Progenitor cell of endocrine pancreas (in vitro differentiated cells): ENCODE results near the gene NELL1. TPM values are rescaled to one million over a fixed set of nuclear protein-coding genes. Genes with fewer than 3 reads are reported as not detected.

Experiments used
- DNase-seq: peaks from one replicate; pipeline ENCODE4 v3.0.0; 2021; ENCODE audit warnings: low spot score; ENCODE audit not compliant: unreplicated experiment
- H3K27ac Mint-ChIP-seq: 2 replicates; pipeline ENCODE4 v1.8.0; 2021; ENCODE audit warnings: mild to moderate bottlenecking, moderate library complexity, mixed read lengths
- H3K27me3 Mint-ChIP-seq: 2 replicates; pipeline ENCODE4 v1.8.0; 2021; ENCODE audit warnings: mixed read lengths
- H3K36me3 Mint-ChIP-seq: 2 replicates; pipeline ENCODE4 v1.8.0; 2022; ENCODE audit warnings: mixed read lengths; ENCODE audit not compliant: insufficient read depth
- H3K4me1 Mint-ChIP-seq: 2 replicates; pipeline ENCODE4 v1.8.0; 2021; ENCODE audit warnings: low read depth, mixed read lengths
- H3K4me3 Mint-ChIP-seq: 2 replicates; pipeline ENCODE4 v1.8.0; 2021; ENCODE audit warnings: low read depth, mild to moderate bottlenecking, moderate library complexity, mixed read lengths
- H3K9me3 Mint-ChIP-seq: 2 replicates; pipeline ENCODE4 v1.8.0; 2021; ENCODE audit warnings: low read depth, mixed read lengths
- total RNA-seq: library from RNA; stranded (reverse); gene quantifications from 2 replicates; pipeline ENCODE4 v1.2.1, GENCODE V29; 2021
- TF ChIP-seq, protein P1 (sequence below): fragments of 200-600 bp; sonication (generic); IDR thresholded peaks from one replicate; pipeline ENCODE4 v1.5.0; 2021; ENCODE audit warnings: antibody characterized with exemption, mild to moderate bottlenecking; ENCODE audit not compliant: unreplicated experiment

NELL1 gene
- total RNA-seq, 1 donor from 2014 or later, result 2.2 TPM

DNA sequence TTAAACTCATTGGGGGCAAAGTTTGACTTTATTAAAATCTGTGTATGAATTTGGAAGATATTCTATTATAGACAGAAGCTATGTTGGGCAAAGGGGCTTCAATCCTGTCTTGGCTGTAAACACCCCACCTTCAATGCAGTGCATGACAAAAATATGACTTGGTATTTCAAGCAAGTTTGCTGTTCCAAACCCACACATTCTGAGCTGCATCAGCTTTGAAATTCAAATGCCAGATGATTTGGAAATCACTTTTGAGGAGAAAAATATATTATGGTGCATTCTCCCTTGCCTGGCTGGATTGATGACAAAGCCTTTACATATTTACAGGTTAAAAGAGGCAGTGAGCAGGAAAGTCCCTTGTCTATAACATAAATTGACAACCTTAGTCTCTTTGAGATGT lies 760.0 kb downstream of the NELL1 start:
- TF ChIP-seq, protein P1, sequence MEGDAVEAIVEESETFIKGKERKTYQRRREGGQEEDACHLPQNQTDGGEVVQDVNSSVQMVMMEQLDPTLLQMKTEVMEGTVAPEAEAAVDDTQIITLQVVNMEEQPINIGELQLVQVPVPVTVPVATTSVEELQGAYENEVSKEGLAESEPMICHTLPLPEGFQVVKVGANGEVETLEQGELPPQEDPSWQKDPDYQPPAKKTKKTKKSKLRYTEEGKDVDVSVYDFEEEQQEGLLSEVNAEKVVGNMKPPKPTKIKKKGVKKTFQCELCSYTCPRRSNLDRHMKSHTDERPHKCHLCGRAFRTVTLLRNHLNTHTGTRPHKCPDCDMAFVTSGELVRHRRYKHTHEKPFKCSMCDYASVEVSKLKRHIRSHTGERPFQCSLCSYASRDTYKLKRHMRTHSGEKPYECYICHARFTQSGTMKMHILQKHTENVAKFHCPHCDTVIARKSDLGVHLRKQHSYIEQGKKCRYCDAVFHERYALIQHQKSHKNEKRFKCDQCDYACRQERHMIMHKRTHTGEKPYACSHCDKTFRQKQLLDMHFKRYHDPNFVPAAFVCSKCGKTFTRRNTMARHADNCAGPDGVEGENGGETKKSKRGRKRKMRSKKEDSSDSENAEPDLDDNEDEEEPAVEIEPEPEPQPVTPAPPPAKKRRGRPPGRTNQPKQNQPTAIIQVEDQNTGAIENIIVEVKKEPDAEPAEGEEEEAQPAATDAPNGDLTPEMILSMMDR, result no peak
- no peak for DNase-seq
- Mint-ChIP-seq H3K4me1 (no peaks in the 10 kb centered on the region), H3K4me3 (no peak overlapping the region), H3K27ac (no peak overlapping the region), H3K9me3 (peaks cover 3% of the 10 kb centered on the region), H3K36me3 (no peaks in the 10 kb centered on the region), H3K27me3 (no peaks in the 10 kb centered on the region)

DNA sequence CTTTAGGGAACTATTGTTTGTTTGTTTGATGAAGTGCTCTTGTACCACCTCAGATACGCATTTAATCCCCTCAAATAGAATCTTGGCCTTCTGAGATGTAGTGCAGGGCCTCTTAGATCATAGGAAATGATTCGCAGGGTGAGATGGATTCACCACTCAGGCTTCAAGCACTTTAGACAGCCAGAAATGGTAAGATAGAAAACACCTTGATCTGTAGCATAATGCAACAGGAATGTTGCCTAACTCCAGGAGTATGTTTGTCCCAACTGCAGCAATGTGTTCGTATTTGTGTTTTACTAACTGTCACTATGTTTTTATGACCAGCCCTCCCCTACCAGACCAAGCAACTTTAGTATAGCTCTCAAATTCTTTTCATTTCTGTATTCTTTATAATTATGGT lies 761.2 kb downstream of the NELL1 start:
- no peak for DNase-seq
- no peak overlapping the region for H3K4me3 Mint-ChIP-seq
- H3K4me1 Mint-ChIP-seq, result no peaks in the 10 kb centered on the region
- TF ChIP-seq, protein P1, result no peak
- no peaks in the 10 kb centered on the region for H3K27me3 Mint-ChIP-seq
- H3K9me3 Mint-ChIP-seq, result peaks cover 3% of the 10 kb centered on the region
- H3K36me3 Mint-ChIP-seq, result no peaks in the 10 kb centered on the region
- H3K27ac Mint-ChIP-seq, result no peak overlapping the region

- no peaks in the 10 kb centered on the region for H3K4me1 Mint-ChIP-seq
- H3K9me3 Mint-ChIP-seq, result no peaks in the 10 kb centered on the region
- no peaks in the 10 kb centered on the region for H3K27me3 Mint-ChIP-seq
- no peak for DNase-seq
- TF ChIP-seq, protein P1, result no peak
- H3K27ac Mint-ChIP-seq, result peak overlapping the region; percentile 39
- H3K36me3 Mint-ChIP-seq, result no peaks in the 10 kb centered on the region
- H3K4me3 Mint-ChIP-seq, result no peak overlapping the region
Measured at GRCh38 chr11:21446939-21447590, 777.7 kb downstream of the NELL1 start.

DNA sequence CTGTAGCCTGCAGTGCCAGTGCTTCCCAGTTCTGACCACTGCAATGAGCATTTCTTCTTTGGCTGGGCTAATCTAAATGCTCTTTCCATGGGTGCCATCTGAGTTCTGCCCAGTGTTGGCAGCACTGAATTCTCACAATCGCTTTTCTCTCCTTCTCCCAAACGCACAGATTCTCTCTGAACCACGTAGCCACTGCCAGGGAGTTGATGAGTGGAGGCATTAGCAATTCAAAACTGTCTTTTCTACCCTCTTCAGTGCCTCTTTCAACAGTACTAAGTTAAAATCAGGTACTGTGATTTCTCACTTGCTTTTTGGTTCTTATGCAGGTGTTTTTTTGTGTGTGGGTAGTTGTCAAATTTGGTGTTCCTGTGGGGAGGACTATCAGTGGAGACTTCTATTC lies 778.5 kb downstream of the NELL1 start:
- H3K9me3 Mint-ChIP-seq, result no peaks in the 10 kb centered on the region
- H3K27me3 Mint-ChIP-seq, result no peaks in the 10 kb centered on the region
- no peak overlapping the region for H3K4me3 Mint-ChIP-seq
- DNase-seq, result no peak
- H3K4me1 Mint-ChIP-seq, result no peaks in the 10 kb centered on the region
- no peak overlapping the region for H3K27ac Mint-ChIP-seq
- no peaks in the 10 kb centered on the region for H3K36me3 Mint-ChIP-seq
- TF ChIP-seq, protein P1, result no peak

GRCh38 chr11:21456186-21456585 lies 786.8 kb downstream of the NELL1 start:
- no peak for DNase-seq
- Mint-ChIP-seq H3K4me3 (no peak overlapping the region), H3K27ac (no peak overlapping the region), H3K4me1 (no peaks in the 10 kb centered on the region), H3K27me3 (no peaks in the 10 kb centered on the region), H3K9me3 (no peaks in the 10 kb centered on the region), H3K36me3 (no peaks in the 10 kb centered on the region)
- TF ChIP-seq, protein P1, result no peak
